HG03103 (cell line): ENCODE data around the gene RABL2A.
"Not testable (repeated sequence)": the region's sequence is repeated elsewhere in the genome, so short reads cannot be mapped to it uniquely, and the experiment has no call there.

Source experiments
- ATAC-seq: cut with Tn5 transposase; IDR thresholded peaks from one replicate; pipeline ENCODE4 v1.9.1; 2021; ENCODE audit warnings: low read depth; ENCODE audit not compliant: unreplicated experiment

The RABL2A gene

GRCh38 chr2:113677330-113677729 lies 50.3 kb downstream of the RABL2A start:
- no peak for ATAC-seq

- ATAC-seq: no peak
These were observed 52.4 kb downstream of the RABL2A start for GRCh38 chr2:113679457-113679856.

- ATAC-seq: no peak
These were observed 58.4 kb downstream of the RABL2A start for GRCh38 chr2:113685471-113685870.

GRCh38 chr2:113686537-113686936 lies 59.5 kb downstream of the RABL2A start:
- no peak for ATAC-seq

GRCh38 chr2:113690871-113691270 lies 63.8 kb downstream of the RABL2A start:
- not testable (repeated sequence) for ATAC-seq
